Stimulated activated naive CD8-positive, alpha-beta T cell treated with anti-CD3 and anti-CD28 coated beads, Interleukin-15, Interleukin-2, amounts not matched to agents 100 ng/mL and 50 ng/mL, for 24 hours (primary cell): ENCODE results near the gene DNAH5.

Experiments used
- H3K27ac Mint-ChIP-seq: one replicate; pipeline ENCODE4 v1.8.0; 2021; ENCODE audit warnings: mild to moderate bottlenecking, mixed read lengths
- H3K27me3 Mint-ChIP-seq: one replicate; pipeline ENCODE4 v1.8.0; 2021; ENCODE audit warnings: mixed read lengths
- H3K36me3 Mint-ChIP-seq: one replicate; pipeline ENCODE4 v1.8.0; 2021; ENCODE audit warnings: low read depth, mixed read lengths
- H3K4me1 Mint-ChIP-seq: one replicate; pipeline ENCODE4 v1.8.0; 2021; ENCODE audit warnings: low read depth, mixed read lengths
- H3K4me3 Mint-ChIP-seq: one replicate; pipeline ENCODE4 v1.8.0; 2021; ENCODE audit warnings: mild to moderate bottlenecking, mixed read lengths
- H3K9me3 Mint-ChIP-seq: one replicate; pipeline ENCODE4 v1.8.0; 2021; ENCODE audit warnings: mixed read lengths

The DNAH5 gene

DNA sequence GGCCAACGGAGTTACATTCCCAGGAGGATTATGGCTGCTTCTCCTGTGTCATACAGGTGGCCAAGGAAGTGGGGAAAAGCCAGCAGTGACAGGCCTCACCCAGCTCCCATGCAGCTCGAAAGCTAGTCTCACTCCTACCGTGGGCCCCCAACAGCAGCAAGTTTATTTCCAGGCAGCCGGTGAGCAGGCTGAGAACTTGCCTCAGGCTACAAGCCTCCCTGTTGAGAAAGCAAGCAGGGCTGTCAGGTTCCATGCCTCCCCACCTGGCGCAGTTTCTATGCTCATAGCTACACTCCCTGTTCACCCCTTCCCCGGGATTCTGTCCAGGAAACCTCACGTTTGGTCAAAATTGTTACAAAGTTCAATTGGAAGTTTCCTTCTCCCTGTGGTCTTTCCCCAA, 27.5 kb upstream of the DNAH5 start:
- Mint-ChIP-seq H3K36me3 (no peaks in the 10 kb centered on the region), H3K27ac (no peak overlapping the region), H3K4me3 (no peak overlapping the region), H3K27me3 (peaks cover 7% of the 10 kb centered on the region), H3K4me1 (no peaks in the 10 kb centered on the region), H3K9me3 (peaks cover 4% of the 10 kb centered on the region)

DNA sequence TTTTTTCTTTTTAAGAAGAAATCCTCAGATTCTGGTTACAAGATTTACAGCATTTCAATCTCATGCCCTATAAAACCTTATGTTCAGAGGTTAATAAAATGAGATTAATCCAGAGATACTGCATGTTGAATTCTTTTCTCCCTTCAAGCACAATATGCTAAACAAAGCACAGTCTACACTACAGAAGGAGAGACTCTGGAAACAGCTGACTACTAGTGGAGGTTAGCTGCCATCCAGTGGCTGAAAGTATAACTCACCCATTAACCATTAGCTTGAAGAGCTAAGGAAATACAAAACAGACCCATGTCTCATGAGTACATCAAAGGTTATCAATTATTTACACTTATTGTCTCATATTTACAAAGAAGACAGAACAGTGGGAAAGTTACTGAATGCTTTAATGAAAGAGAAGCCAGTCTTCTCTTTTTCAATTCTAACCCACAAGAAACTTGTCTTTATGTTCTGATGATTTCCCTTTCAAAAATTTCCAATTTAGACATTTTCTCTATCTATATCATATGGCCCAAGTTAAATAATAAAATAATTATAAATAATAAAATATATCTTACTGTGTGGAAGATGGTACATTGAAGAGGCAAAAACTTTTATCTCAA, 12.7 kb upstream of the DNAH5 start:
- H3K27ac Mint-ChIP-seq = no peak overlapping the region
- H3K4me1 Mint-ChIP-seq = no peaks in the 10 kb centered on the region
- peaks cover 7% of the 10 kb centered on the region for H3K9me3 Mint-ChIP-seq
- no peaks in the 10 kb centered on the region for H3K27me3 Mint-ChIP-seq
- H3K4me3 Mint-ChIP-seq = no peak overlapping the region
- no peaks in the 10 kb centered on the region for H3K36me3 Mint-ChIP-seq

DNA sequence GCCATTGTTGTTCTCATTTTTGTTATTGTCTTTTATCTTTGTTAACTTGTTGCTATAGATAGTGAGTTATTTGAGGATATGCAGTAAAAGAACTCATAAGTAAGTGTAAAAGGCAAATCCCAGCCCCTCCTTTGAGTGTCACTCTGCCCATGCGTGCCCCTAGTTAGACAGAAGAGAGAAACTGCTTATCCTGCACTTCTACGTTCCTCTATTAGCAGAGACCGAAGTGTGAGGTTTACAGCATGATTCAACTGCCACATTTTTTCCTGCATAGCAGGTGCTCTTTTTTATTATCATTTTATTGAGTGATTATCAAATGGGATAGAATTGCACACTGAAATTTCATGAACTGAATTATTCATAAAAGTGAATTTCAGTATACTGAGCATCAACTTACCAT, 12.0 kb upstream of the DNAH5 start:
- H3K27ac Mint-ChIP-seq = no peak overlapping the region
- no peaks in the 10 kb centered on the region for H3K27me3 Mint-ChIP-seq
- H3K4me1 Mint-ChIP-seq = no peaks in the 10 kb centered on the region
- H3K4me3 Mint-ChIP-seq = no peak overlapping the region
- H3K36me3 Mint-ChIP-seq = no peaks in the 10 kb centered on the region
- H3K9me3 Mint-ChIP-seq = peaks cover 7% of the 10 kb centered on the region

DNA sequence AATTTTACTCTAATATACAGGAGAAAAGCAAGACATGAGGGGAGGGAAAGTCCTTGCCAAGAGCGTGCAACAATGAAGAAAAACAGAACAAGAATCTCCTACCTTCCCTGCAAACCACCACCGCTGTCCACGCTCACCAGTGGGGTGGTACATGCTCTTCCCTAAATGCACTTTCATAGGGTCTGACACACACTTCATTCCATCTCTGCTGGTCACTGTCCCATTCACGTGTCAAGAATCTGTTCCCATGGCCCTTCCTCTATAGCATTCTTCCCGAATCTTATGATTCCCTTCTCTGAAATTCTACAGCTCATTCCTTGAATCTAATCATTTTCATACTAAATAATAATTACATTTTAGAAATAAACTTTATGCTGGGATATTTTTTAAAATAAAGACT, 11.4 kb upstream of the DNAH5 start:
- no peaks in the 10 kb centered on the region for H3K4me1 Mint-ChIP-seq
- no peak overlapping the region for H3K4me3 Mint-ChIP-seq
- peaks cover 2% of the 10 kb centered on the region for H3K27me3 Mint-ChIP-seq
- no peak overlapping the region for H3K27ac Mint-ChIP-seq
- H3K9me3 Mint-ChIP-seq = peaks cover 7% of the 10 kb centered on the region
- H3K36me3 Mint-ChIP-seq = no peaks in the 10 kb centered on the region

DNA sequence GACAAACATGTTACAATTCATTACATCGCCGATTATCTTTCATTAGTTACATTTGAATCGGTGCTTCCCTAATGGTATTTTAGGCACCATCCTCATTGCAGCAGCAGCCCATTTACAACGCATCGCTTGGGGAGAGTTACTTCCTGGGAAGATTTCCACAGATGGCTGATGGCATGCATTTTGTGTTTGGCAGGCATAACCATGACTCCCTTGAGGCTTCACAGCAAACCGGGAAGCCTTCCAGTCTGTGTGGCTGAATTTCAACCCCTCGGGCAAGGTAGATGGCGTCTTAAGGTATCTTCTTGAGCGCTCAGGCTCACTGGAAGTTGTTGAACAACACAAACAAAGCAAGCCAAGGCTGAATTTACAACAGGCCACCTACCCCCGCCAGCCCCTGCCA, 1.6 kb upstream of the DNAH5 start:
- H3K4me1 Mint-ChIP-seq = no peaks in the 10 kb centered on the region
- H3K4me3 Mint-ChIP-seq = no peak overlapping the region
- H3K9me3 Mint-ChIP-seq = no peaks in the 10 kb centered on the region
- H3K27ac Mint-ChIP-seq = no peak overlapping the region
- H3K27me3 Mint-ChIP-seq = peaks cover 4% of the 10 kb centered on the region
- H3K36me3 Mint-ChIP-seq = no peaks in the 10 kb centered on the region

DNA sequence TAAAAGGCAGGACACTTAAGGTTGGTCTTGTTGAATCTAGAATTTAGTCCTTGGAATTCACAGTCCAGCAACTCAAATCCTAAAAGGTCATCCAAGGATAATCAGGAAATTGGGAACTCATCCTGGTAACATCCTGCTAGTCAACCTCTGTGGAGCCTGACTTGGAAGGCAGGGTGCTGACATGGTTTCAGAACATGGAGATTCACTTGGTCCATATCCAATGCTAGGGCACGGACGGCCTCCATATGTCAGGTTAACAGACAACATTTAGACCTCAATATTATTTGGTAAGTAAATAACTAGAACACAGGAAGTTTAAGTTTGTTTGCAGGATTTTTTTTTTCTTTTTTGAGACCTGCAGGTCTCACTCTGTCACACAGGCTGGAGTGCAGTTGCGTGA, 783 bp upstream of the DNAH5 start:
- Mint-ChIP-seq H3K4me3 (no peak overlapping the region), H3K27ac (no peak overlapping the region), H3K4me1 (no peaks in the 10 kb centered on the region)

DNA sequence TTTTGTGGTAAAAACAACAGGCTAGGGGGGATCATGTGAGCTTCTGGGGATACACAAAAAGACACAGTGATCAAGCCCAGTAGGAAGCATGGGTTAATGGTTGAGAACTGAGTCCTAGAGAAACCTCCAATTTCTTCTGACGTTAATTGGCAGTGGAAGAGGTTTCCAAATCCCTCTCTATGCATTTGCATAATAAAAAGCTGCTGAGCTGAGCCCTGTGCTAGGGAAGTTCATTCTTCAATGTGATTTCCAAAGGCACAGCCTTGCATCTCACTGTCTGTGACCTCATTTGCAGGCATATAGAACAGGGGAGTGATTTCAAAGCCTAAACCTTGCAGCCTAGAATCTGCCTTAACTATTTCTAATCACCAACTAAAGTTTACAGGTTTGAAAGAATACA, 812 bp downstream of the DNAH5 start:
- Mint-ChIP-seq H3K27me3 (peaks cover 2% of the 10 kb centered on the region), H3K4me1 (no peaks in the 10 kb centered on the region), H3K27ac (no peak overlapping the region), H3K4me3 (no peak overlapping the region), H3K9me3 (no peaks in the 10 kb centered on the region), H3K36me3 (no peaks in the 10 kb centered on the region)

More for the DNA sequence above, 783 bp upstream of the DNAH5 start:
- Mint-ChIP-seq H3K36me3 (no peaks in the 10 kb centered on the region), H3K27me3 (no peaks in the 10 kb centered on the region), H3K9me3 (no peaks in the 10 kb centered on the region)

DNA sequence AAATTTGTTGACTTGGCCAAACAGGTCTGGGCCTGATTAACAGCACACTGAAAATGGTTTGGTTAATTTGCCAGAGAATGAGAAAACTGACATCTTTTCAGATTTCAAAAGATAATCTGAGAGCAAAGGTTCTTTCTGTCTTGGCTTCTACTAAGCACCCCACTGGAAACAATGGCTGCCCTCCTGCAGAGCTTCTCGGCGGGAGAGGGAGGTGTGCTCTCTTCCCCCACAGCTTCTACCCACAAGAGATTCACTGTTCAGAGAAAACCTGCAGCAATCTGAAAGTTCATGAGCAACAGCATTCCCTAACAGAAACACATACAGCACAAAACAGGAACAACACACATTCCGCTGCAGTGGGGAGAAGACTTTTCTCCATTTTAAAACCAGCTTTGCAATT, 3.0 kb downstream of the DNAH5 start:
- no peaks in the 10 kb centered on the region for H3K36me3 Mint-ChIP-seq
- no peak overlapping the region for H3K4me3 Mint-ChIP-seq
- H3K4me1 Mint-ChIP-seq = no peaks in the 10 kb centered on the region
- no peaks in the 10 kb centered on the region for H3K9me3 Mint-ChIP-seq
- H3K27ac Mint-ChIP-seq = no peak overlapping the region
- H3K27me3 Mint-ChIP-seq = peaks cover 3% of the 10 kb centered on the region

DNA sequence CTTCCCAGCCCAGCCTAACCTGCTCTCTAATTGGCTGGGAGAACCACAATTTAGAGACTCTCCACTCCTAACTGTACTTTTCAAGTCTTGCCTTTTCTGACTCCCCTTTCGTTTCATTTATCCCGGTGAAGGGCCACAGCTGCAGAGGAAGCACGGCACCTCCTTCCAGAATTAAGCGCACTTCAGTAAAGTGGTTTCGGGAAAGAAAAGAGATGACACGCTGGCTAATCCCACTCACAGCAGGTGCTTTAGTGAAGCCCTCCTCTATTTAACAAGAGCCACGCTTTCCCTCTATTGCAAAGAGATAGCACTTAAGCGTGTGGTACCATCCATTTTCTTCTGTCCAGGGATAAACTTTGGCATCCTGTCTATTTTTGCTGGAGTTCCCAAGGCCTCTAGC, 4.8 kb downstream of the DNAH5 start:
- no peaks in the 10 kb centered on the region for H3K36me3 Mint-ChIP-seq
- H3K9me3 Mint-ChIP-seq = peaks cover under 1% of the 10 kb centered on the region
- H3K27ac Mint-ChIP-seq = no peak overlapping the region
- H3K4me3 Mint-ChIP-seq = no peak overlapping the region
- H3K4me1 Mint-ChIP-seq = no peaks in the 10 kb centered on the region
- peaks cover 3% of the 10 kb centered on the region for H3K27me3 Mint-ChIP-seq

DNA sequence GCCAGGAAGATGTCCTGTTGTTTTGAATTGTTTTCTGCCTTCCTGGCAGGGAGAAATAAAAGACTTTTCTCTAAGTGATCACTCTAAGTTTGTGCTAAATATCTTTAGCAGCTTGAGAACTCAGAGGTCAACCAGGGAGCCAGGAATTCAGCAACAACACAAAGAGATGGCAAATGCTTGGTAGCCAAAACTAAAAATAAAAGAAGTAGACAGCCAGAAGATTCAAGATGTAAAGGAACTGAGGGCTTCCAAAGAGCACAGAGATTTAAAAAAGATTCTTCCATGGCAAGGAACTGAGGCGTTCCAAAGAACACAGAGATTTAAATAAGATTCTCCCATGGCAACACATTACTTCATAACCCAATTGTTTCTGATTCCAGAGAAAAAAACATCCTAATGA, 9.6 kb downstream of the DNAH5 start:
- peaks cover 3% of the 10 kb centered on the region for H3K27me3 Mint-ChIP-seq
- no peak overlapping the region for H3K4me3 Mint-ChIP-seq
- peaks cover 8% of the 10 kb centered on the region for H3K9me3 Mint-ChIP-seq
- no peaks in the 10 kb centered on the region for H3K36me3 Mint-ChIP-seq
- no peak overlapping the region for H3K27ac Mint-ChIP-seq
- no peaks in the 10 kb centered on the region for H3K4me1 Mint-ChIP-seq

DNA sequence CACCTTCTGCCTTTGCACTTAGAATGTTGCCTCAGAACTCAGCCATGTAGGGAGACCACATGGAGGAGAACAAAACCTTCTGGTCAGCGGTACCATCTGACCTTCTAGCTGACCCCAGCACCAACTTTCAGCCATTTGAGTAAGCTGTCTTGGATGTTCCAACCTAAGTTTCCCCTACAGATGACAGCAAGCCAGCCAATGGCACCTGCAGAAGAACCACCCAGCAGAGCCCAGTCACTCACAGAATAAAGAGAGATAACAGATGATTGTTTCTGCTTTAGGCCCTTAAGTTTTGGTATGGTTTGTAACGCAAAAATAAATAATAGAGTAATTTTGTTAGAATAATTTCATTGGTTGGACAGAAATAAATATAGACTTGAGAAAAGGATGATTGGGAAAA, 10.4 kb downstream of the DNAH5 start:
- peaks cover 8% of the 10 kb centered on the region for H3K9me3 Mint-ChIP-seq
- no peaks in the 10 kb centered on the region for H3K4me1 Mint-ChIP-seq
- no peaks in the 10 kb centered on the region for H3K36me3 Mint-ChIP-seq
- H3K27ac Mint-ChIP-seq = no peak overlapping the region
- no peak overlapping the region for H3K4me3 Mint-ChIP-seq
- peaks cover 3% of the 10 kb centered on the region for H3K27me3 Mint-ChIP-seq

DNA sequence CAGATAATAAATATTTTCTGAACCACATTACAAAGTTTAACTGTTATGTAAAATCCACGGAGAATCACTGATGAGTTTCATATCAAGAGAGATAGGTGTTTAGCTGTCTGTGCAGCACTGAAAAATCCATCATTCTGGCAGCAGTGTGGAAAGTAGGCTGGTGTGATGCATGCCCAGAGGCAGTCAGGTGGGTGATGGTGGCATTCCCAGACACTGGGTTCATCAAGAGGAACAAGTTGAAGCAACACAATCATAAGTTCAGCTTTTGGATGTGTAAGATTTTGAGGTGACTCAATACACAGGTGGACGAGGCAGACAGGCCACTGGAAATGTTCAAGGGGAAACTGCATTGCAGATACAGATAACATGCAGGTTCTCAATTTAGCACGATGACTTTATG, 11.9 kb downstream of the DNAH5 start:
- Mint-ChIP-seq H3K4me3 (no peak overlapping the region), H3K36me3 (no peaks in the 10 kb centered on the region), H3K27me3 (no peaks in the 10 kb centered on the region), H3K27ac (no peak overlapping the region), H3K9me3 (peaks cover 8% of the 10 kb centered on the region), H3K4me1 (no peaks in the 10 kb centered on the region)

DNA sequence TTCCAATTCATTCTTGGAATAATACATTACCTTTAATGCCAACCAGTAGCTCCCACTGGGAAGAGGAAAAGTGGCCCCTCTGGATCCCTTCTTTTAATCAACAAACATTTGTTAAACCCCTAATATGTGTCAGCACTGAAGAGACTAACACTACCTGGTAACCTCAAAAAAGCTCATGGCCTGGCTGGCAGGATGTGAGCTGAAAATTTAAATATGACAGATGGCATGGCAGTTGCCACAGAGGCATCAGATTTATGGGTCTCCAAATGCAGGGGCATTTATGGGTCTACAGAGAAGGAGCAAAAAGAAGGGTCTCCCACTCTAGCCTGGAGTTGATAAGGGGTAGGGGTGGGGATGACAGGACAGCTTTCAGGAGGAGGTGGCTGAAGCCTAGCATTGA, 12.5 kb downstream of the DNAH5 start:
- Mint-ChIP-seq H3K27me3 (no peaks in the 10 kb centered on the region), H3K9me3 (peaks cover 8% of the 10 kb centered on the region), H3K4me1 (no peaks in the 10 kb centered on the region), H3K27ac (no peak overlapping the region), H3K4me3 (no peak overlapping the region), H3K36me3 (no peaks in the 10 kb centered on the region)

DNA sequence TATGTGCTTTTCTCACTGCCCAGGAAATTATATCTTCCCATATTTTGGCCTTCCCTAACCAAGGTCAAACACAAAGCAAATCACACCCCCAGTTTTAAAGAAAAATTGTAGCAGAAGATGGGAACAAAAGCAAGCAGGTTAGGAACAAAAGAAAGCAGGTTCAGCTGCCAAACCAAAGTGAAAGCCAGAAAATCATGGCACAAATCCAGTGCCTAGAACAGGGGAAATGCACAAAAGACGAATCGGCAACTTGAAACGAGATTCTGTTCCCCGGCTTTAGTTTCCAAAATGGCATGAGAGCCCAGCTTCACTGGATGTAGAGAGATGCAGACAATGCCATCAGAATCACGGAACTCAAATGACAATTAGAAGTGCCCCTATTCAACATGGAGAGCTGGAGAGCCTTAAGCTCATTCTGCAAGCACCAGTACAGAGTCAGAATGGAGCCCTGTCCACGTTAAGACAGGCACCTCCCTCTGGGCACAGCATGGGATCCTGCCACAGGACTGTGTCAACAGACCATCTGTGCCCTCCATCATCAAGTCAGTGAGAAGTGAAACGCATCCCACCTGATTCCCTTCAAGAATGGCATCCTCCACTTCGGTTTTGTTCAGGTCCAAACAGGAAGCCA, 13.8 kb downstream of the DNAH5 start:
- no peak overlapping the region for H3K27ac Mint-ChIP-seq
- H3K36me3 Mint-ChIP-seq = no peaks in the 10 kb centered on the region
- H3K4me3 Mint-ChIP-seq = no peak overlapping the region
- H3K9me3 Mint-ChIP-seq = peaks cover 12% of the 10 kb centered on the region
- no peaks in the 10 kb centered on the region for H3K27me3 Mint-ChIP-seq
- H3K4me1 Mint-ChIP-seq = no peaks in the 10 kb centered on the region

DNA sequence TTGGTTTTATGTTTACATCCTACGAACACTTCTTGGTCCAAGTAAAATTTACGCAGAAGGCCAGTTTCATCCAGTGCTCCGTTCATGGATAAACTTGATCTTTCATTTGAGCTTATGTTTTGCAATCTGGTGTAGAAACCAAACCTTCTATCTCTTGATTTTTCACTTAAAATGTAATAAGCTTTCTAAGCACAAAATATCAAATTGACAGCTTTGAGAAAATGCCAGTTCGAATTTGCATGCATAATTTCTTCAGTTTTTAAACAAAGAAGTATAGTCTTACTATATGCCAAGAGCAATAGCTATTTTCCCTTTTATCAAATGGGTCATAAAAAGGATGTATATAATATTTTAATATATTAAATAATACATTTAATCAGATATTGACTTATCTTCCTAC, 17.8 kb downstream of the DNAH5 start:
- H3K4me1 Mint-ChIP-seq = no peaks in the 10 kb centered on the region
- no peaks in the 10 kb centered on the region for H3K27me3 Mint-ChIP-seq
- no peaks in the 10 kb centered on the region for H3K36me3 Mint-ChIP-seq
- H3K9me3 Mint-ChIP-seq = peaks cover 9% of the 10 kb centered on the region
- H3K4me3 Mint-ChIP-seq = no peak overlapping the region
- no peak overlapping the region for H3K27ac Mint-ChIP-seq

DNA sequence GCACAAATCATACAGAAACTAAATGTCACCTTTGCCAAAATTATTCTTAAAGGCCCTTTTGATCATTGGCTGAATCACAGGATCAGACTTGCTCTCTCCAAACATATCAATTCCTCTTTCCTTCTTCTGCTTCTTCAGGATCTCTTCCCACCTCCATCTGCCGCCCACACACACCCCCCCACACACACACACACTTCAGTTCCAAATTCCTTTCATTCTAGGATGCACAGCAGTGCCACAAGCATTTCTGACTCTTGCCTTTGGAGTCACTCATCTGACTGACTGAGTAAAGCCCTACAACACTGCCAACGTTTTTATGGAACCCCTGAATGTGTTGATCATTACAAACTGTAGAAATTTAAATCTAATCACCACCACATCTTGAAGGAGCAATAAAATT, 22.9 kb downstream of the DNAH5 start:
- Mint-ChIP-seq H3K27ac (no peak overlapping the region), H3K4me1 (no peaks in the 10 kb centered on the region), H3K27me3 (no peaks in the 10 kb centered on the region), H3K4me3 (no peak overlapping the region), H3K9me3 (peaks cover 9% of the 10 kb centered on the region), H3K36me3 (no peaks in the 10 kb centered on the region)
